PFSK-1 (cell line): ENCODE data around the gene AP3B1.

ENCODE experiments used
- FOXP2 ChIP-seq: optimal IDR thresholded peaks from 2 replicates; pipeline ENCODE3; 2011; ENCODE audit warnings: borderline replicate concordance, control low read depth, inconsistent platforms; ENCODE audit not compliant: insufficient read depth; ENCODE audit errors: extremely low read length, extremely low read depth
- POLR2AphosphoS5 ChIP-seq: IDR thresholded peaks from 2 replicates; pipeline ENCODE4 v1.6.1; 2012; ENCODE audit warnings: low read depth, mild to moderate bottlenecking, control low read depth, low read length, moderate library complexity
- REST ChIP-seq, 2 experiments: IDR thresholded peaks; 2 replicates each; pipeline versions ENCODE4 v1.6.1 to v1.8.0; 2011 to 2012; ENCODE audit warnings: low read depth in 2 of 2, low read length in 2 of 2, control low read depth in 1 of 2, inconsistent platforms in 1 of 2, mild to moderate bottlenecking in 1 of 2, moderate library complexity in 1 of 2; ENCODE audit not compliant: insufficient read depth in 1 of 2
- SIN3A ChIP-seq: IDR thresholded peaks from 2 replicates; pipeline ENCODE4 v1.6.1; 2012; ENCODE audit warnings: mild to moderate bottlenecking, low read length, moderate library complexity, borderline replicate concordance; ENCODE audit not compliant: insufficient read depth
- TAF1 ChIP-seq: IDR thresholded peaks from 2 replicates; pipeline ENCODE4 v1.6.1; 2012; ENCODE audit warnings: low read length, control low read depth, borderline replicate concordance; ENCODE audit not compliant: insufficient read depth

Gene AP3B1

GRCh38 chr5:78116167-78116566, 178.3 kb downstream of the AP3B1 start:
- TF ChIP-seq SIN3A = no peak
- no peak for TF ChIP-seq REST (IDR thresholded peaks at IDR 0.05; ENCODE audit: insufficient read depth in 1 of 2, low read depth in 2 of 2, low read length in 2 of 2)
- no peak for TF ChIP-seq TAF1
- TF ChIP-seq POLR2AphosphoS5 = no peak
- TF ChIP-seq FOXP2 = no peak

GRCh38 chr5:78113689-78114264, 180.7 kb downstream of the AP3B1 start:
- TF ChIP-seq TAF1 (no peak), SIN3A (no peak), FOXP2 (no peak), POLR2AphosphoS5 (no peak), REST (IDR thresholded peaks at IDR 0.05; ENCODE audit: insufficient read depth in 1 of 2, low read depth in 2 of 2, low read length in 2 of 2) (no peak)

- TF ChIP-seq SIN3A (no peak), REST (IDR thresholded peaks at IDR 0.05; ENCODE audit: insufficient read depth in 1 of 2, low read depth in 2 of 2, low read length in 2 of 2) (no peak), POLR2AphosphoS5 (no peak)
These were observed 181.6 kb downstream of the AP3B1 start for GRCh38 chr5:78112931-78113330.

GRCh38 chr5:78109891-78110324, 184.6 kb downstream of the AP3B1 start:
- no peak for TF ChIP-seq SIN3A

GRCh38 chr5:78108564-78108963, 185.9 kb downstream of the AP3B1 start:
- TF ChIP-seq FOXP2 (no peak), TAF1 (no peak), POLR2AphosphoS5 (no peak), SIN3A (no peak), REST (IDR thresholded peaks at IDR 0.05; ENCODE audit: insufficient read depth in 1 of 2, low read depth in 2 of 2, low read length in 2 of 2) (no peak)
